ENCODE data around the gene DDX28.

DDX28 gene

DNA sequence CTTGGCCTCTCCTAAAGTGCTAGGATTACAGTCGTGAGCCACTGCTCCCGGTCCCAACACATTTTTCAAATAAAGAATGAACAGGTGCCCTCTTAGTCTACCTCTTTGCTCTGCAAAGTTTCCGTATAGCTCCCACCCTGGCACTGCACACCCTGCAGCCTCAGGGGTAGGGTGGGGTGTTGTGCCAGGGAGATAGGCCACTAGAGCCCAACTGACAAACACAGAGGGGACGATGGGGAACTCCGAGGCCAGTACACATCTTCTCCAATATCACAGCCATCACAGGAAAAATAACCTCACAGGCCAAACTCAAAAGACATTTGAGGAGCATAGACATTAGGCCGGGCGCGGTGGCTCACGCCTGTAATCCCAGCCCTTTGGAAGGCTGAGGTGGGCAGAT, 51.9 kb downstream of the DDX28 start:
- no peaks in the 10 kb centered on the region for H3K27me3 ChIP-seq (ENCODE audit: control insufficient read depth, insufficient read depth, low read length)
- no peak overlapping the region for H3K4me2 ChIP-seq (ENCODE audit: low read length)
- no peak overlapping the region for H3K9ac ChIP-seq
- no peak overlapping the region for H3K4me3 ChIP-seq (ENCODE audit: low read depth, low read length)
- no peak overlapping the region for H3K27ac ChIP-seq
- no peak overlapping the region for H2AFZ ChIP-seq
- no peaks in the 10 kb centered on the region for H3K79me2 ChIP-seq
- TF ChIP-seq, protein P1, sequence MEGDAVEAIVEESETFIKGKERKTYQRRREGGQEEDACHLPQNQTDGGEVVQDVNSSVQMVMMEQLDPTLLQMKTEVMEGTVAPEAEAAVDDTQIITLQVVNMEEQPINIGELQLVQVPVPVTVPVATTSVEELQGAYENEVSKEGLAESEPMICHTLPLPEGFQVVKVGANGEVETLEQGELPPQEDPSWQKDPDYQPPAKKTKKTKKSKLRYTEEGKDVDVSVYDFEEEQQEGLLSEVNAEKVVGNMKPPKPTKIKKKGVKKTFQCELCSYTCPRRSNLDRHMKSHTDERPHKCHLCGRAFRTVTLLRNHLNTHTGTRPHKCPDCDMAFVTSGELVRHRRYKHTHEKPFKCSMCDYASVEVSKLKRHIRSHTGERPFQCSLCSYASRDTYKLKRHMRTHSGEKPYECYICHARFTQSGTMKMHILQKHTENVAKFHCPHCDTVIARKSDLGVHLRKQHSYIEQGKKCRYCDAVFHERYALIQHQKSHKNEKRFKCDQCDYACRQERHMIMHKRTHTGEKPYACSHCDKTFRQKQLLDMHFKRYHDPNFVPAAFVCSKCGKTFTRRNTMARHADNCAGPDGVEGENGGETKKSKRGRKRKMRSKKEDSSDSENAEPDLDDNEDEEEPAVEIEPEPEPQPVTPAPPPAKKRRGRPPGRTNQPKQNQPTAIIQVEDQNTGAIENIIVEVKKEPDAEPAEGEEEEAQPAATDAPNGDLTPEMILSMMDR (IDR thresholded peaks at IDR 0.05) = no peak
- H3K36me3 ChIP-seq (ENCODE audit: control insufficient read depth, insufficient read depth, low read length) = no peaks in the 10 kb centered on the region
- peaks cover 11% of the 10 kb centered on the region for H3K4me1 ChIP-seq
- H3K9me3 ChIP-seq (ENCODE audit: control insufficient read depth, low read length) = no peaks in the 10 kb centered on the region
